IMR-90 (cell line): ENCODE measurements around the gene FTCDNL1. TPM values are rescaled to one million over a fixed set of nuclear protein-coding genes. Genes with fewer than 3 reads are reported as not detected.

Experiments used
- ATAC-seq: fragments of 200-7000 bp; cut with Tn5 transposase; 2 replicates; pipeline ENCODE4 v1.9.1; 2020; ENCODE audit warnings: low read depth, mild to moderate bottlenecking, moderate library complexity
- BruUV-seq: library from RNA; stranded (reverse); fragments of 400-500 nt; replicated peaks from 2 replicates; lab custom pipeline; 2021; lab: Mats Ljungman, UMichigan
- CTCF ChIA-PET: fragments of 300-600 bp; formaldehyde crosslinking; extraction: SDS; loops from one replicate; lab custom pipeline; 2021; ENCODE audit warnings: antibody characterized with exemption; lab: Yijun Ruan, JAX
- POLR2A ChIA-PET: fragments of 300-600 bp; sonication (Branson Sonifier 250); formaldehyde crosslinking; loops from one replicate; lab custom pipeline; 2022; ENCODE audit warnings: antibody characterized with exemption; ENCODE audit not compliant: unreplicated experiment; lab: Charles Lee
- DNase-seq: peaks from one replicate; pipeline ENCODE4 v3.0.0; 2013
- H2AFZ ChIP-seq: replicated peaks from 2 replicates; pipeline ENCODE3; 2013; ENCODE audit warnings: low read length, mild to moderate bottlenecking; ENCODE audit not compliant: poor library complexity
- H2AK5ac ChIP-seq: 2 replicates; pipeline ENCODE4 v1.6.1; 2013; ENCODE audit warnings: low read depth, low read length, inconsistent platforms
- H2AK9ac ChIP-seq: replicated peaks from 2 replicates; pipeline ENCODE3; 2013; ENCODE audit warnings: mild to moderate bottlenecking, low read depth, low read length, moderate library complexity; ENCODE audit not compliant: poor library complexity
- H2BK120ac ChIP-seq: 2 replicates; pipeline ENCODE4 v1.6.1; 2013; ENCODE audit warnings: low read depth, low read length, inconsistent platforms
- H2BK15ac ChIP-seq: 3 replicates; pipeline ENCODE4 v1.6.1; 2013; ENCODE audit warnings: low read depth, low read length, inconsistent platforms
- H2BK20ac ChIP-seq: 2 replicates; pipeline ENCODE4 v1.6.1; 2013; ENCODE audit warnings: low read depth, mild to moderate bottlenecking, inconsistent platforms, low read length, moderate library complexity
- H2BK5ac ChIP-seq: 2 replicates; pipeline ENCODE4 v1.6.1; 2013; ENCODE audit warnings: mild to moderate bottlenecking, low read depth, low read length, inconsistent platforms; ENCODE audit not compliant: poor library complexity, severe bottlenecking
- H3K14ac ChIP-seq: replicated peaks from 2 replicates; pipeline ENCODE4 v1.6.1; 2013; ENCODE audit warnings: low read depth, low read length, inconsistent platforms
- H3K18ac ChIP-seq: 2 replicates; pipeline ENCODE4 v1.6.1; 2013; ENCODE audit warnings: low read depth, low read length, control low read depth
- H3K23ac ChIP-seq: 2 replicates; pipeline ENCODE4 v1.6.1; 2013; ENCODE audit warnings: low read depth, low read length, inconsistent platforms
- H3K27ac ChIP-seq: 2 replicates; pipeline ENCODE4 v1.5.1; 2013; ENCODE audit warnings: mild to moderate bottlenecking, control low read depth, low read length; ENCODE audit not compliant: insufficient read depth
- H3K27me3 ChIP-seq: 2 replicates; pipeline ENCODE4 v1.6.1; 2013; ENCODE audit warnings: low read length; ENCODE audit not compliant: control insufficient read depth, insufficient read depth
- H3K36me3 ChIP-seq: 2 replicates; pipeline ENCODE4 v1.6.1; 2013; ENCODE audit warnings: low read length, mixed read lengths; ENCODE audit not compliant: control insufficient read depth, insufficient read depth
- H3K4ac ChIP-seq: 2 replicates; pipeline ENCODE4 v1.6.1; 2013; ENCODE audit warnings: low read depth, low read length, inconsistent platforms
- H3K4me1 ChIP-seq: 2 replicates; pipeline ENCODE4 v1.6.1; 2013; ENCODE audit warnings: low read length, mixed read lengths; ENCODE audit not compliant: control insufficient read depth, insufficient read depth
- H3K4me2 ChIP-seq: 2 replicates; pipeline ENCODE4 v1.6.1; 2013; ENCODE audit warnings: low read depth, mild to moderate bottlenecking, control low read depth, low read length, moderate library complexity
- H3K4me3 ChIP-seq: 2 replicates; pipeline ENCODE4 v1.5.1; 2013; ENCODE audit warnings: low read depth, mild to moderate bottlenecking, control low read depth, low read length, moderate library complexity; ENCODE audit not compliant: insufficient read depth
- H3K56ac ChIP-seq: 2 replicates; pipeline ENCODE4 v1.6.1; 2013; ENCODE audit warnings: low read length, inconsistent platforms; ENCODE audit not compliant: insufficient read depth; ENCODE audit errors: extremely low read depth
- H3K79me1 ChIP-seq, 2 experiments: 2 replicates each; pipeline ENCODE4 v1.6.1; 2013; ENCODE audit warnings: low read length in 2 of 2, inconsistent platforms in 1 of 2, low read depth in 1 of 2
- H3K9ac ChIP-seq: 2 replicates; pipeline ENCODE4 v1.6.1; 2013; ENCODE audit warnings: low read depth, low read length, control low read depth
- H3K9me1 ChIP-seq: 2 replicates; pipeline ENCODE4 v1.6.1; 2013; ENCODE audit warnings: low read length, inconsistent platforms; ENCODE audit not compliant: insufficient read depth
- H3K9me3 ChIP-seq: 2 replicates; pipeline ENCODE4 v1.6.1; 2013; ENCODE audit warnings: low read length; ENCODE audit not compliant: control insufficient read depth, insufficient read depth
- H4K20me1 ChIP-seq: 2 replicates; pipeline ENCODE4 v1.6.1; 2013; ENCODE audit warnings: low read length, inconsistent platforms; ENCODE audit not compliant: insufficient read depth
- H4K5ac ChIP-seq: 2 replicates; pipeline ENCODE4 v1.6.1; 2013; ENCODE audit warnings: mild to moderate bottlenecking, low read depth, low read length, control low read depth
- H4K8ac ChIP-seq, 2 experiments: 2 replicates each; pipeline ENCODE4 v1.6.1; 2013; ENCODE audit warnings: low read depth in 2 of 2, low read length in 2 of 2, control low read depth in 1 of 2, inconsistent platforms in 1 of 2
- H4K91ac ChIP-seq: 2 replicates; pipeline ENCODE4 v1.6.1; 2013; ENCODE audit warnings: low read depth, low read length, inconsistent platforms; ENCODE audit not compliant: insufficient read depth
- MXI1 ChIP-seq: IDR thresholded peaks from 2 replicates; pipeline ENCODE4 v1.6.1; 2012; ENCODE audit warnings: low read depth, mild to moderate bottlenecking, low read length, moderate library complexity, borderline replicate concordance
- WGBS, 2 experiments: methylation state at CpG; one replicate each; pipeline versions ENCODE4 v1.1.5 to v1.1.7; 2013; ENCODE audit warnings: missing lambda C conversion rate in 2 of 2; ENCODE audit not compliant: insufficient read length in 1 of 2; ENCODE audit errors: extremely low coverage in 2 of 2; 5-methylcytosine and 5-hydroxymethylcytosine counted together
- dilution Hi-C: fragments of 300-500 bp; cut with HindIII; formaldehyde crosslinking; loops from one replicate; pipeline ENCODE4 v1.14.3; 2018; ENCODE audit warnings: low sequenced_read_pairs; ENCODE audit not compliant: unreplicated experiment
- in situ Hi-C: fragments of 300-500 bp; cut with MboI; formaldehyde crosslinking; loops from 3 replicates; pipeline ENCODE4 v1.14.3; 2019; ENCODE audit warnings: low sequenced_read_pairs, inconsistent platforms, mixed read lengths
- intact Hi-C: fragments of 100-400 bp; cut with micrococcal nuclease; formaldehyde crosslinking; loops from 2 replicates; pipeline ENCODE4 v1.10.0; 2022
- polyA plus RNA-seq, 3 experiments: library from polyadenylated mRNA; depleted of rRNA; stranded (reverse); fragments of >200 nt; gene quantifications; 2 replicates each; pipeline ENCODE4 v1.2.3, GENCODE V29; 2012; ENCODE audit warnings: low replicate concordance in 1 of 3
- total RNA-seq: library from RNA; depleted of rRNA; stranded (reverse); fragments of >200 nt; gene quantifications from 2 replicates; pipeline ENCODE4 v1.2.3, GENCODE V29; 2012

The FTCDNL1 gene
- total and polyA plus RNA-seq, 2 of the 4 experiments (the other 2 are of a cell fraction): 0.18 to 0.21 TPM

GRCh38 chr2:199818754-199819153 lies 32.2 kb downstream of the FTCDNL1 start:
- intact Hi-C loops: loop anchor here (5.0 kb wide), 1 partner anchor 34 kb away; the partner anchor contains the start of gene FTCDNL1
- H3K27me3 ChIP-seq: peaks cover 2% of the 10 kb centered on the region; the same call in 1 of the 2 replicates
- H3K36me3 ChIP-seq: no peaks in the 10 kb centered on the region
- DNase-seq (no peak), ATAC-seq (no peak)
- H3K79me1 ChIP-seq: no peaks in the 10 kb centered on the region
- H2AK5ac ChIP-seq: no peak overlapping the region
- no peak for TF ChIP-seq MXI1
- no peak overlapping the region for H3K18ac ChIP-seq
- ChIA-PET POLR2A (no interaction called here), CTCF (no interaction called here)
- H3K56ac ChIP-seq: no peak overlapping the region
- H2BK120ac ChIP-seq: no peak overlapping the region
- H3K23ac ChIP-seq: no peak overlapping the region
- no peak overlapping the region for H2AFZ ChIP-seq
- peaks cover 4% of the 10 kb centered on the region; the same call in 1 of the 2 replicates for H3K4me1 ChIP-seq
- no peak overlapping the region for H4K91ac ChIP-seq
- no peak overlapping the region for H2BK20ac ChIP-seq
- no peaks in the 10 kb centered on the region for H4K20me1 ChIP-seq
- H4K8ac ChIP-seq: no peak overlapping the region
- no peak overlapping the region for H3K4ac ChIP-seq
- H2BK15ac ChIP-seq: no peak overlapping the region
- no peak overlapping the region for H4K5ac ChIP-seq
- H3K4me2 ChIP-seq: no peak overlapping the region
- no peak overlapping the region for H2BK5ac ChIP-seq
- dilution Hi-C loops: no loop called here
- H2AK9ac ChIP-seq: no peak overlapping the region
- no peak overlapping the region for H3K4me3 ChIP-seq
- no peak overlapping the region for H3K27ac ChIP-seq
- in situ Hi-C loops: no loop called here
- no peaks in the 10 kb centered on the region; the same call in 1 of the 2 replicates for H3K9me1 ChIP-seq
- no peak overlapping the region for H3K14ac ChIP-seq
- no peak overlapping the region for H3K9ac ChIP-seq
- WGBS, 2 experiments: no CpG with 5 or more reads among the region's 2 CpGs
- BruUV-seq: no TSS peak
- no peaks in the 10 kb centered on the region for H3K9me3 ChIP-seq
